SKM-1 treated with dmso at 0.1 percent for 144 hours (cell line): Measurements from ENCODE around the gene KCNQ5.
"Not testable (repeated sequence)": the region's sequence is repeated elsewhere in the genome, so short reads cannot be mapped to it uniquely, and the experiment has no call there.

ENCODE experiments used
- DNase-seq: peaks from one replicate; lab custom pipeline; 2025; ENCODE audit not compliant: unreplicated experiment; lab: John Stamatoyannopoulos, UW

The KCNQ5 gene

DNA sequence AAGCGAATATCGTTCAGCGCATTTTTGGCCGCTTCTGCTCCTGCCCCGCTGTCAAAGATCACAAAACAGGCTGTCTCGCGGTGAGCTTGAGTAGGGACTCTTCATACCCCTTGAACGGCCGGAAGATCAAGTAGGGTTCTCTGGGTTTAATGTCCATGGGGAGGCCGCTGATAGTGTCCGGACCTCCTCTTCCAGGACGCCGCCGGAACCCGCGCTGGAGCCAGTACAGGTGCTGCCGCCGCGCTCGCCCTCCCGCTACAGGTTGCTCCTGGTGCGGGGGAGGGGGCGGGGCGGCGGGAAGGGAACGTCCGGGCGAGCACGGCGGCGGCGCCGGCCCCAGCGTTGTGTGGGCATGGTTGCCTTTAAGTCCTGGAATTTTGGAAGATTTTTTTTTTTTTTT is 536.0 kb downstream of the KCNQ5 start:
- DNase-seq: no peak

DNA sequence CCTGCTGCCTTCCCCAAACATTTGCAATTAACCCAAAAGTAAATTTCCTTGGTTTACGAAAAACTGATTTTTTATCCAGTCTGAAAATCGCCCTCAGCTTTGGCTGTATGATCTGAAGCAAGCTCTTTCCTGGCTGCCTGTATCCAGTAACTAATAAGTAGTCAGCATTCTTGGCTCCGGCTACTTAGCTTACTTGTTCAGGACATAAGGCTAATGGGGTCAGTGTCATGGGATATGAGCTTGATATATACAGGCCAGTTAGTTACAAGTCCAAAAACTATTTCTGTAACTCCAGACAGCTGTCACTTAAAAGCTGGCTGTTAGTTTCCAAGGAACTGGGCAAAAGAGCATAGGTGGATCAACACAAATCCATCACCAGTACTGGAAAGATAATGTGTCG is 547.2 kb downstream of the KCNQ5 start:
- DNase-seq: no peak

DNA sequence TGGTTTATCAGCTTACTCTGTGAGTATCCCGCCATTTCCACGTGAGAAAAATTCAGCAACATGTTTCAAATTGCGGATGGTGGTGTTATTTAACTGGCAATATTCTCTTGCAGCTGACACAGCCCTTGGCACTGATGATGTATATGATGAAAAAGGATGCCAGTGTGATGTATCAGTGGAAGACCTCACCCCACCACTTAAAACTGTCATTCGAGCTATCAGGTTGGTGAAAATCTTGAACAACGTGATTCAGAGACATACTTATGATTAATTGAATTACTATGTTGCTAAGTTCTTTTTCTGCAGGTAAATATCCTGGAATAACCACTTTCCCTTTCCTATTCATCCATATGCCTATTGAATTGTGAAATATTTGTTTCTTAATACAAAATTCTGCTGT is 547.8 kb downstream of the KCNQ5 start:
- DNase-seq: no peak

DNA sequence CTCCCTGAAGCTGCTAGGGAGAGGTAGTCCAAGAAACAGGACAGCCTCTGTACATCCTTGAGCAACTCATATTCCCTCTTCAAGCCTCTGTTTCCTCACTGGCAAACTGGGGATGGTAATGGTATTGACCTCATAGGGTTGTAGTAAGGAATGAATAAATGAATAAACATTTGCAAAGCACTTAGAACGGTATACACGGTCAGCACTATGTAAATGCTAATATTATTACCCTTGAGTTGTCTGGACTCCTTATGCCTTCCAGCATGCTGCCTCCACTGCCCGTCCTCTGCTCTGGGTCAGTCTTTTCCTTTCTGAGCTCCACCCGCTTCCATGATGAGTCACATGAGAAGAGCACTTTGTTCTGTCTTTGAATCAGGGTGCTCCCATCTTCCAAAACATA is 552.8 kb downstream of the KCNQ5 start:
- DNase-seq: no peak

DNA sequence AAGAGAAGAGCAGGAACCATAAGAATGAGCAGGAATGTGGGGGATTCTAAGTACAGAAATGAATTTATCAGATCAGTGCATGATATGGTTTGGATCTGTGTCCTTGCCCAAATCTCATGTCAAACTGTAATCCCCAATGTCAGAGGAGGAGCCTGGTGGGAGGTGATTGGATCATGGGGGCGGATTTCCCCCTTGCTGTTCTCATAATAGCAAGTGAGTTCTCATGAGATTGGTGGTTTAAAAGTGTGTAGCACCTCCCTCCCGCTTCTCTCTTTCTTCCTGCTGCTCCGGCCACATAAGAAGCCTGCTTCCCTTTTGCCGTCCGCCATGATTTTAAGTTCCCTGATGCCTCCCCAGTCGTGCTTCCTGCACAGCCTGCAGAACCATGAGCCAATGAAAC is 554.2 kb downstream of the KCNQ5 start:
- DNase-seq: no peak

DNA sequence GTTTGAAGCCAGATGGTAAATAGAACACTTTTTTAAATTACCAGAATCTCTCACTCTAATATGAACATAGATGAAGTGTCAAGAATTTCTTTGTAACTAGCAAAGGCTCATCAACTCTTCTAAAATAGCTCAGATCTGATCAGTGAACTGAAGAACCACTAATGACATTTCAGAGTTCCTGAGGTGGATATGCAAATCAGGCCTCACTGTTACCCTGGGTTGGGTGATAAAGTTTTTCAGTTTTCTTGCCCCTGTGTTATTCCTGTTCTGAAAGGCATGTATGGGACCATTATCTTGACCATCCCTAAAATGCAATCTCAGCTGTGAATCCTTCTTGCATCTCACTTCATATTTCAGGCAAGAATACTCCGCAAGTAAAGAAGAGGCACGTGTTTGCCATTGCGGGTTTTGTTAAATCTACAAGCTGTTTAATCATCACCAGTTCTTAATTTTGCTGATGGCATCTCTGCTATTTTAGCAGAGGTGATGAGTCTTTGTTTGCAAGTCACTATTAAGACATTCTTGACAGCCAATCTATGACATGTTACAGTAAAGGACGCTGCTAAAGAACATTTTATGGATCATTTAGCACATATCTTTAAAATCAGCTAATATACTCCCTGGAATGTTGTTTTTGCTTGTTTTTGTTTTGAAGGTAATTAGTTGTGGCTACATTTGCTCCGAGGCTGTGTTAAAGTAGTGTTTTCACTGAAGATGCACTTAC is 555.5 kb downstream of the KCNQ5 start:
- DNase-seq: no peak

DNA sequence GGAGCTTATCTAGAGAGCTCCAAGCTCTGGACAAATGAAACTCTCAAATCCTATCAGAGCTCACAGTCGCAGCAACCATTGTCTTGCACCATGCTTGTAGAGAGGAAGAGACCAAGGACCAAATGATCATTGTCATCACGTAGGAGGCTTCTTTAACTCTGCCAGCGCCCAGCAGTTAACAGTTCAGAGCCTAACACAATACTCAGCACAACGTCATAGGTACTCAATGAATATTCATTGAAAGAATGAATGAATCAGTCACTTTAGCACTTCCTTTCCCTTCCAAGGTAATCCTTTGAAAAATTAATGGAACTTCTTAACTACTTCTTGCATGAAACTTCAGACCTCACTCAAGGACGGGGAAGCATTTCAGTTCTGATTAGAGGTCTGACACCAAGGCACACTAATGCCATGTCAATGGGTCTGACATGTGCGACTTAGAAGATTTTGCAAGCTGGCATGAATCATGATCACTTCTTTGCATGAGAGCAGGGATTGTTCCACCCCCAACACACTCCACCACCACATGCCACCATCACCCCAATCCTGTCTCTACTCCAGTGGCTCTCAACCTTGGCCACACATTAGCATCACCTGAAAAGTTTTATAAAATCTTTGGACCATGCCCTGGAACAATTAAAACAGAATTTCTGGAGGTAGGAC is 558.3 kb downstream of the KCNQ5 start:
- DNase-seq: no peak

DNA sequence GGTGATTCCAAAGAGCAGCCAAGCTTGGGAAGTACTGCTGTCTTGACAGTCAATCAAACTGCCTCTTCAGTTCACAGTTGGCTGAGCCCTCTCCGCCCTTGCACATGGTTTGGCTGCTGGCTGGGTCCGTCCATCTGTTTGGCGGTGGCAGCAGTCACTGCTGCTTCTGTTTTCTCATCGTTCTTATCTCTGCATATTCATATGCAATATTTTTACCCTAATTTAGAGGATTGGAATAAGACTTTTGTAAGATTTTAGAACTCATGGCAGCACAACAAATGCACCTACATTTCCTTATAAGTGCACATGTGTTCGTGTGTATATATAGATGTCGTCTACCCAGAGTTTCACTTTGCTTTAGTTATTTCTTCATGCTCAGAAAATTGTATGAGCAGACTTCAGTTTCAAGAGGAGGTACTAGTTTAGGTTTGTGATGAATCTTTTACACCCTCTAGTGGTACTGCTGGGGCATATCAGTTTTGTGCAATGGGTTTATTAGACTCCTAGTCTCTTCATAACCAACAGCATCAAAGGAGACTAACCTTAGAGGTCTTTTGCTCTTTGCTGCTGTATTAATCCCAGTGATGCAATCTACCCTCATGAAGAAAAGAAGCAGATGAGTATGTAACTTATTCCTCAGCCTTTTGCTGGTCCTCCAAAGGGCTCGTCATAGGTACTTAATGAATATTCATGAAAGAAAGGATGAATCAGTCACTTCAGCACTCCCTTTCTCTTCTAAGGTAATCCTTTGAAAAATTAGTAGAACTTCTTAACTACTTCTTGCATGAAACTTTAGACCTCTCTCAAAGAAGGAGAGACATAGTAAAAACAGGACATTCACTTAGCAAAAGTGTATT is 559.1 kb downstream of the KCNQ5 start:
- DNase-seq: peak; percentile 66

DNA sequence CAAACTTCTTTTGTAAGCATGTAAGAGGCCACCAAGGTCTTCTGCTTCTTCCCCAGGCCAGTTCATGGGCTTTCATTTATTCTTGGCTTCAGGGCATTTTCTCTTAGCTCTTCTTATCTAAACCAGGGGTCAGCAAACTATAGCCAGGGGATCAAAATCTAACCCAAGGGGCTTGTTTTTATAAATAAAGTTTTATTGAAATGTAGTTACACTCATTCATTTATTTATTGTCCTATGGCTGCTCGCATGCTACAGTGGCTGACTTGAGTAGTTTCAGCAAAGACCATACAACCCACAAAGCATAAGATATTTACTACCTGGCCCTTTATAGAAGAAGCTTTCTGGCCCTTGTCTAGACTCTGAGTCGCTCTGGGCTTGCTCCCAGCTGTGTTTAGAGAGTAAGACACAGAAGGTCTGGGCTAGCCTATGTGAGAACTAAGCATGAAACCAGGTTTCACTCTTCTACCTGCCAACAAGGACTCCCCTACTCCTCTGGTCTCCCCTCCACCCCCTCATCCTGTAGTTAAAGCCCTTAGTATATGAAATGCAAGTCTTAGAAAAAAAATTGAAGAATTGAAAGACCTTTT is 560.2 kb downstream of the KCNQ5 start:
- no peak for DNase-seq

DNA sequence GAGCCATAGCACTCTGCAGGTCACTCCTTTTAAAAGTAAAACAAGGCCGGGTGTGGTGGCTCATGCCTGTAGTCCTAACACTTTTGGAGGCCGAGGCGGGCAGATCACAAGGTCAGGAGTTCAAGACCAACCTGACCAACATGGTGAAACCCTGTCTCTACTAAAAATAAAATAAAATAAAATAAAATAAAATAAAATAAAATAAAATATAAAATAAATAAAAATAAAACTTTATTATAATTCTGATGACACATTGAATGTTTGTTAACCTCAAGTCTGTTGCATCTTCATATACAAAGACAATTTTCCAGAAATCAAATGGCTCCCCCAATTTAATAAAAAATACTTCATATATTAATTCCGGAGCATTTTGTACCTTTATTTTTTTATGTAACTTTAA is 571.4 kb downstream of the KCNQ5 start:
- not testable (repeated sequence) for DNase-seq

DNA sequence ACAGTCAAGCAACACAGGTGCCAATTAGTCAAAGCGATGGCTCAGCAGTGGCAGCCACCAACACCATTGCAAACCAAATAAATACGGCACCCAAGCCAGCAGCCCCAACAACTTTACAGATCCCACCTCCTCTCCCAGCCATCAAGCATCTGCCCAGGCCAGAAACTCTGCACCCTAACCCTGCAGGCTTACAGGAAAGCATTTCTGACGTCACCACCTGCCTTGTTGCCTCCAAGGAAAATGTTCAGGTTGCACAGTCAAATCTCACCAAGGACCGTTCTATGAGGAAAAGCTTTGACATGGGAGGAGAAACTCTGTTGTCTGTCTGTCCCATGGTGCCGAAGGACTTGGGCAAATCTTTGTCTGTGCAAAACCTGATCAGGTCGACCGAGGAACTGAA is 572.9 kb downstream of the KCNQ5 start:
- DNase-seq: no peak

DNA sequence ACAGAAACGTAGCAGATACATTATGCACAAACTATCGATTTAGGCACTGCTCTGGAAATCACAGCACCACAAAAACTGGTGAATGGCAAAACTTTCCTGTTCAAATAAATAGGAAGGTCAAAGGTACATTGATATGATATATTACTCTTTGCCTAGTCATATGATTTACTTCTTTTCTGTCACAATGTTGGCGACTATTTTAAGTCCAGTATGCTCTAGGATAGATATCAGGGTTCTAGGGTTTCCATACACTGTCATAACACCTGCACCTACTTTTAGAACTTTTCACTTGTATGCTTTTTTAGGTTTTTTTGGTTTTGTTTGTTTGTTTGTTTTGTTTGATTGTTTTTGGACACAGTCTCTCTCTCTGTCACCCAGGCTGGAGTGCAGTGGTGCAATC is 578.4 kb downstream of the KCNQ5 start:
- no peak for DNase-seq

DNA sequence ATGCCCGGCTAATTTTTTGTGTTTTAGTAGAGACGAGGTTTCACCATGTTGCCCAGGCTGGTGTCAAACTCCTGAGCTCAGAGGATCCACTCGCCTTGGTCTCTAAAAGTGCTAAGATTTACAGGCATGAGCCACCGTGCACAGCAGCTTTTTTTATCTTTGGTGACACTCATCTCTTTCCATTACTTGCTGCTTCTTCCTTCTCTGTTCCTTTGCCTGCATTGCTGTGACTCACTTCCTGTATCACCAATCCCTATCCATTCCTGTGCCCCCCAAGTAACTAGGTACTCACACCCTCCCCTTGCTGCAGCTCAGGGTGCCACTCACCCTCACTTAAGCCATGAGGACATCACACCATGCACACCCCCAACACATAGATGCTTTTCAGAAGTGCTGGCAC is 578.9 kb downstream of the KCNQ5 start:
- no peak for DNase-seq

DNA sequence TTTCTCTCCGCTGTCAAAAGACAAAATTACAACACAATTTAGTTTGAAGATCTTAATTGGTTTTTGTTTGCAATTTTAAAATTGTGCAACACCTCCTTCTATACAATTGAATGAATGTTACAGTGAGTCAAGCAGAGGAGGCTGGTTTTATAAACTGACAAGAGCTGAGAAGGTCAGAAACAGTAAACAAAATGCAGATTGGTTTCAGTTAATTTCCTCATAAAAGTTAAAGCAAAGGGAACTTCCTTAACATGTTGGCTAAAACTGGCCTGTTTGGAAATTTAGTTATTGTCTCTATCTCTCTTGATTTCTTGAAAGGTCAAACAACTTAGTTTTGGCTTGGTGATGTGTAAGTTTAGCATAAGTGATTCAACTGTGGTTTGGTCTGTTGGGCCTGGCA is 581.2 kb downstream of the KCNQ5 start:
- no peak for DNase-seq

DNA sequence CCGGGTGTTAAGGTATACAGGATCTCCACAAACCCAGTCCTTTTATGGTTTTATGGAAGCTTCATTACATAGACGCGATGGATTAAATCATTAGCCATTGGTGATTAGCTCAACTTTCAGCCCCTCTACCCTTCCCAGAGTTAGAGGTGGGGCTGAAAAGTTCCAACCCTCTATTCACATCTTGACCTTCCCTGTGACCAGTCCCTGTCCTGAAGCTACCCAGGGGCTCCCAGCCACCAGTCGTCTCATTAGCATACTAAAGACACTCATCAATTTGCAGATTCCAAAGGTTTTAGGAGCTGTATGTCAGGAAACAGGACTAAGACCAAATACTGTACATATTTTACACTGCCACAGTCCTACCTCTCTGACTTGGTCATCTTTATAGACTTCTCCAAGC is 582.4 kb downstream of the KCNQ5 start:
- DNase-seq: no peak

DNA sequence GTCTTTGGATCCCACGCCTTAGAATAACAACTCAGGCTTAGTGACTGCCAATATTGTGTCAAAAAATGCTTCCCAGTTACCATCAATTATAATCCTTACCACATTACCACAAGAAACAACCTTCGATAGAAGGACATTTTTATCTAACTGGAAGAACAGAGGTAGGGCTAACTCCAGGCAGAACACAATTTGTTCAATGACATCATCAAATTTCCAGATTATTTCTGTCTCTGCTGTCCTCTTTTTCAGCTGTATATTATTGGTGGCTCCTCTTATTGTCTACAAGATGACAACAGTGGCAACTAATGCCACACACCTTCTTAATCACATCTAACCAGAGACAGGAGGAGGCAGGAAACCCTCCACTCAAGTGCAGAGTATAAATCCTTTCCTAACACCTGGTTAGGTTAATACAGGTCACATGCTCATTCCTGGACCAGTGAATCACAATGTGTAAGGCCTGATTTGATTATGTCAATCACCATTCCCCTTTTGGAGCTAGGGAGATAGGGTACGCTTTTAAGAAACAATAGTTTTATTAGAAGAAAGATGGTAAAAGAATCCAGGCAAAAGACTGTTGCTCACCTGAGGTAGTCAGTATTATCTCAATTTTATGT is 585.5 kb downstream of the KCNQ5 start:
- no peak for DNase-seq

DNA sequence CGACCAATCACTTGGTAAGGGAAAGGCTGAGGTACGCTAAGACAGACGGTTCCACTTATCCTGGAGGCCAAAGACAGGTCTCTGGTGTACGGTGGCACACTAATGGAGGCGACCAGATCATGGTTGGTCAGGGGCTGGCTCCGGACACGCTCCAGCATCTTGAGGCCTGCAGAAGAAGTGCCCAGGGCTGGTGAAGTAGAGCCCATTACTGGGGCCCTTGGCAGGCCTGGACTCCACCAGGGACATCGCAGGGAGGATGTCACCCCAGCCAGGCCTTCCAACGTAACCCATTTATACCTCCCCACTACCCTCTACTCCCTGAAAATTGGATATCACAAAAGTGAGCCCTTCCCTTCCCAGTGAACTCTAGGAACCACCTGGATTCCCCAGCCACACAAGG is 587.3 kb downstream of the KCNQ5 start:
- no peak for DNase-seq

DNA sequence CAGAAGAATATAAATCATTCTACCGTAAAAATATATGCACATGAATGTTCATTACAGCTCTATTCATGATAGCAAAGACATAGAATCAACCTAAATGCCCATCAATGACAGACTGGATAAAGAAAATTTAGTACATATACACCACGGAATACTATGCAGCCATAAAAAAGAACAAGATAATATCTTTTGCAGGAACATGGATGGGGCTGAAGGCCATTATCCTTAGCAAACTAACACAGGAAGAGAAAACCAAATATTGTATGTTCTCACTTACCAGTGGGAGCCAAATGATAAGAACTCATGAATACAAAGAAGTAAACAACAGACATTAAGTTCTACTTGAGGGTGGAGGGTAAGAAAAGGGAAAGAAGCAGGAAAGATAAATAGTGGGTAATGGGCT is 595.0 kb downstream of the KCNQ5 start:
- DNase-seq: no peak

DNA sequence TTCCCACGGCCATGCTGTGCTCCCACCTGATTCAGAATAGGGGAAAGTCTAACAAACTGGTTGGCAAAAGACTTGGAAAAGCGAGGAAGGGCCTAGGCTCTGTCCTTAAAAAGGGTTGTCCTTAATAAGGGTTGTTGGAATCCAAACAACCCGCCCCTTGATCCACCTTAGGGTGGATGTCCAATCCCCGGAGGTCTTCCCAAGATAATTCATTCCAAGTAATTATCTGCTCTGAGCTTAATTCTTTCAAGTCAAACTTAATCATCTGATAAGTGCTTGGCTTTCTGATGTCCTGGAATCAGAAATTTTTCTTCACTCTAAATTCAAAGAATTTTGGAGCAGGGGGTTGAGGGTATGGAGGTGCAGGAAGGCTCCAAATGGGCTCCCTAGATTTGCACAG is 603.5 kb downstream of the KCNQ5 start, which contains the start of gene KHDC1L:
KHDC1L (minus strand) TSS at position 101 of the 400 bp plus-strand sequence; CDS start at position 13, 88 bp downstream.
- DNase-seq: no peak

DNA sequence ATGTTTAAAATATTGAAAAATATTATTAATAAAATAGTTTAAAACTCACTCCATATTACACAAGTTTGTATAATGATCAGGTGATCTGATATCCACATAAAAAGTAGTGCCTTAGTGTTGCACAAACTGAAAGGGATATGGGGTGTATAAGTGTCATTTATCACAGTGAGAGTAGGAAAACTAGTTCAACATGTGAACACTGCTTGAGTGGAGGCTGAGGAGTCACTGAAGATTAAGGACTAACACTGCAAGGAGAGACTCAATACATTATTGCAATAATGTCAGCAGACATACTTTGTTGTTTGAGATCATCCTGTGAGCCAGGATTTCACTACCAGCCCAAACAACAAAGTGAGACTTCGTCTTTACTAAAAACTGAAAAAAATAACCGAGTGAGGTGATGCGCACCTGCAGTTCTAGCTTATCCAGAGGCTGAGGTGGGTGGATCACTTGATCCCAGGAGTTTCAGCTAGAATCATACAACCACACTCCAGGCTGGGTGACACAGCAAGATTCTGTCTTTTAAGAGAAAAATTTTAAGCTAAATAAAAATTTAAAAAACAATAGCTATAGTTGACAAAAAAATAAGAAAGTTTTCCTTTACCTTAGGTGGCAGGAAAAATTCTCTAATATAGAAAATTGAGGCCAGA is 605.9 kb downstream of the KCNQ5 start:
- no peak for DNase-seq

DNA sequence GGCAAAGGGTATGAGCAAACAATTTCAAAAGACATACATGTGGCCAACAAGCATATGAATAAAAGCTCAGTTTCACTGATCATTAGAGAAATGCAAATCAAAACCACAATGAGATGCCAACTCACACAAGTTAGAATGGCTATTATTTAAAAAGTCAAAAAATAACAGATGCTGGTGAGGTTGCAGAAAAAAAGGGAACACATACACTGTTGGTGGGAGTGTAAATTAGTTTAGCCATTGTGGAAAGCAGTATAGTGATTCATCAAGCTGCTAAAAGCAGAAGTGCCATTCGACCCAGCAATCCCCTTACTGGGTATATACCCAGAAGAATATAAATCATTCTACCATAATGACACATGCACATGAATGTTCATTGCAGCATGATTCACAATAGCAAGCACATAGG is 610.1 kb downstream of the KCNQ5 start:
- peak; percentile 51 for DNase-seq
